HG03135 (cell line): ENCODE measurements around the gene NOC3L.
"Not testable (repeated sequence)": the region's sequence is repeated elsewhere in the genome, so short reads cannot be mapped to it uniquely, and the experiment has no call there.

ENCODE experiments used
- ATAC-seq: cut with Tn5 transposase; IDR thresholded peaks from one replicate; pipeline ENCODE4 v1.9.1; 2021; ENCODE audit warnings: mild to moderate bottlenecking, moderate library complexity; ENCODE audit not compliant: unreplicated experiment

Gene NOC3L

GRCh38 chr10:94361171-94361794 is 1.5 kb downstream of the NOC3L start:
- no peak for ATAC-seq

- no peak for ATAC-seq
Measured at GRCh38 chr10:94358480-94358879, 4.3 kb downstream of the NOC3L start.

GRCh38 chr10:94357193-94357592 is 5.5 kb downstream of the NOC3L start:
- no peak for ATAC-seq

- ATAC-seq, result no peak
Measured at GRCh38 chr10:94355841-94356240, 6.9 kb downstream of the NOC3L start.

- ATAC-seq, result no peak
Measured at GRCh38 chr10:94353336-94353735, 9.4 kb downstream of the NOC3L start.

GRCh38 chr10:94351089-94351488 is 11.7 kb downstream of the NOC3L start:
- ATAC-seq, result no peak

GRCh38 chr10:94350500-94350899 is 12.2 kb downstream of the NOC3L start:
- ATAC-seq, result not testable (repeated sequence)

GRCh38 chr10:94349327-94349726 is 13.4 kb downstream of the NOC3L start:
- ATAC-seq, result no peak

- peak; percentile 95 for ATAC-seq
Measured at GRCh38 chr10:94344522-94345122, 18.1 kb downstream of the NOC3L start.

- ATAC-seq, result no peak
Measured at GRCh38 chr10:94343151-94343550, 19.6 kb downstream of the NOC3L start.

GRCh38 chr10:94334857-94335256 is 27.9 kb downstream of the NOC3L start:
- ATAC-seq, result no peak

- no peak for ATAC-seq
Measured at GRCh38 chr10:94333051-94333450, 29.7 kb downstream of the NOC3L start.

- no peak for ATAC-seq
Measured at GRCh38 chr10:94328613-94329012, 34.1 kb downstream of the NOC3L start.

GRCh38 chr10:94327649-94328048 is 35.1 kb downstream of the NOC3L start:
- ATAC-seq, result no peak

- ATAC-seq, result no peak
Measured at GRCh38 chr10:94324609-94325233, 38.0 kb downstream of the NOC3L start.

GRCh38 chr10:94320285-94320914 is 42.3 kb downstream of the NOC3L start:
- ATAC-seq, result no peak

- no peak for ATAC-seq
Measured at GRCh38 chr10:94316560-94316959, 46.2 kb downstream of the NOC3L start.

- no peak for ATAC-seq
Measured at GRCh38 chr10:94315975-94316464, 46.7 kb downstream of the NOC3L start.

- no peak for ATAC-seq
Measured at GRCh38 chr10:94315024-94315451, 47.7 kb downstream of the NOC3L start.

GRCh38 chr10:94310369-94310768 is 52.4 kb downstream of the NOC3L start:
- ATAC-seq, result no peak

- ATAC-seq, result no peak
Measured at GRCh38 chr10:94308866-94309265, 53.9 kb downstream of the NOC3L start.
